HL-60 (cell line): Measurements from ENCODE around the gene XIRP1.
A peak's percentile ranks its signal among the peaks of the same experiment; 100 is the strongest.

Experiments used
- DNase-seq, 2 experiments: peaks; one replicate each; pipeline ENCODE4 v3.0.0-alpha.2; 2010 to 2020; ENCODE audit warnings: low read depth in 1 of 2, low spot score in 1 of 2
- H3K27ac ChIP-seq: fragments of 250-450 bp; sonication (Bioruptor Pico); replicated peaks from 2 replicates; pipeline ENCODE4 v1.5.1; 2020; ENCODE audit warnings: mild to moderate bottlenecking, moderate library complexity
- H3K27me3 ChIP-seq: fragments of 250-450 bp; sonication (Bioruptor Pico); 2 replicates; pipeline ENCODE4 v1.5.1; 2021; ENCODE audit warnings: mild to moderate bottlenecking, moderate library complexity; ENCODE audit not compliant: insufficient read depth, poor library complexity, severe bottlenecking
- H3K4me3 ChIP-seq: replicated peaks from 2 replicates; pipeline ENCODE4 v1.5.1; 2011; ENCODE audit warnings: mild to moderate bottlenecking, control low read depth, low read length; ENCODE audit not compliant: insufficient read depth
- CTCF ChIP-seq: IDR thresholded peaks from one replicate; pipeline ENCODE4 v1.5.1; 2011; ENCODE audit warnings: low read length, control low read depth, inconsistent platforms; ENCODE audit not compliant: insufficient read depth
- GABPA ChIP-seq: IDR thresholded peaks from 2 replicates; pipeline ENCODE4 v1.6.1; 2012; ENCODE audit warnings: low read depth
- POLR2AphosphoS5 ChIP-seq: IDR thresholded peaks from 2 replicates; pipeline ENCODE4 v1.6.1; 2012; ENCODE audit warnings: low read depth
- REST ChIP-seq: IDR thresholded peaks from 2 replicates; pipeline ENCODE4 v1.6.1; 2012; ENCODE audit warnings: low read depth; ENCODE audit not compliant: insufficient replicate concordance
- SPI1 ChIP-seq: IDR thresholded peaks from 2 replicates; pipeline ENCODE4 v1.6.1; 2012; ENCODE audit warnings: low read depth, mild to moderate bottlenecking, borderline replicate concordance

The XIRP1 gene

GRCh38 chr3:39216176-39216790 lies 23.9 kb upstream of the XIRP1 start:
- H3K4me3 ChIP-seq, result no peak overlapping the region
- DNase-seq, result peak; percentile 41 to 74
- TF ChIP-seq GABPA, result no peak
- peak; percentile 63; the same call in 1 of the 2 replicates for TF ChIP-seq SPI1
- TF ChIP-seq POLR2AphosphoS5, result peak; percentile 65; the same call in 1 of the 2 replicates
- TF ChIP-seq CTCF, result no peak
- TF ChIP-seq REST, result no peak
- H3K27me3 ChIP-seq, result no peaks in the 10 kb centered on the region
- peak overlapping the region; percentile 75 for H3K27ac ChIP-seq

- no peaks in the 10 kb centered on the region for H3K27me3 ChIP-seq
- no peak overlapping the region for H3K4me3 ChIP-seq
- no peak overlapping the region for H3K27ac ChIP-seq
- TF ChIP-seq CTCF, result no peak
- TF ChIP-seq SPI1, result no peak
- TF ChIP-seq GABPA, result no peak
- no peak for TF ChIP-seq REST
- no peak for TF ChIP-seq POLR2AphosphoS5
- no peak for DNase-seq
These were observed 21.2 kb upstream of the XIRP1 start for GRCh38 chr3:39213613-39214012.

- no peak overlapping the region for H3K27ac ChIP-seq
- no peak overlapping the region for H3K4me3 ChIP-seq
- H3K27me3 ChIP-seq, result no peaks in the 10 kb centered on the region
- DNase-seq, result no peak
- no peak for TF ChIP-seq SPI1
- no peak for TF ChIP-seq REST
- no peak for TF ChIP-seq GABPA
- no peak for TF ChIP-seq POLR2AphosphoS5
- TF ChIP-seq CTCF, result no peak
These were observed 20.3 kb upstream of the XIRP1 start for GRCh38 chr3:39212665-39213064.
